IMR-90 (cell line): ENCODE measurements around the gene FAM76A. TPM values are rescaled to one million over a fixed set of nuclear protein-coding genes. Genes with fewer than 3 reads are reported as not detected.

Source experiments
- ATAC-seq: fragments of 200-7000 bp; cut with Tn5 transposase; 2 replicates; pipeline ENCODE4 v1.9.1; 2020; ENCODE audit warnings: low read depth, mild to moderate bottlenecking, moderate library complexity
- BruUV-seq: library from RNA; stranded (reverse); fragments of 400-500 nt; replicated peaks from 2 replicates; lab custom pipeline; 2021; lab: Mats Ljungman, UMichigan
- CTCF ChIA-PET: fragments of 300-600 bp; formaldehyde crosslinking; extraction: SDS; loops from one replicate; lab custom pipeline; 2021; ENCODE audit warnings: antibody characterized with exemption; lab: Yijun Ruan, JAX
- POLR2A ChIA-PET: fragments of 300-600 bp; sonication (Branson Sonifier 250); formaldehyde crosslinking; loops from one replicate; lab custom pipeline; 2022; ENCODE audit warnings: antibody characterized with exemption; ENCODE audit not compliant: unreplicated experiment; lab: Charles Lee
- DNase-seq: peaks from one replicate; pipeline ENCODE4 v3.0.0; 2013
- H2AFZ ChIP-seq: replicated peaks from 2 replicates; pipeline ENCODE3; 2013; ENCODE audit warnings: low read length, mild to moderate bottlenecking; ENCODE audit not compliant: poor library complexity
- H2AK5ac ChIP-seq: 2 replicates; pipeline ENCODE4 v1.6.1; 2013; ENCODE audit warnings: low read depth, low read length, inconsistent platforms
- H2AK9ac ChIP-seq: replicated peaks from 2 replicates; pipeline ENCODE3; 2013; ENCODE audit warnings: mild to moderate bottlenecking, low read depth, low read length, moderate library complexity; ENCODE audit not compliant: poor library complexity
- H2BK120ac ChIP-seq: 2 replicates; pipeline ENCODE4 v1.6.1; 2013; ENCODE audit warnings: low read depth, low read length, inconsistent platforms
- H2BK15ac ChIP-seq: 3 replicates; pipeline ENCODE4 v1.6.1; 2013; ENCODE audit warnings: low read depth, low read length, inconsistent platforms
- H2BK20ac ChIP-seq: 2 replicates; pipeline ENCODE4 v1.6.1; 2013; ENCODE audit warnings: low read depth, mild to moderate bottlenecking, inconsistent platforms, low read length, moderate library complexity
- H2BK5ac ChIP-seq: 2 replicates; pipeline ENCODE4 v1.6.1; 2013; ENCODE audit warnings: mild to moderate bottlenecking, low read depth, low read length, inconsistent platforms; ENCODE audit not compliant: poor library complexity, severe bottlenecking
- H3K14ac ChIP-seq: replicated peaks from 2 replicates; pipeline ENCODE4 v1.6.1; 2013; ENCODE audit warnings: low read depth, low read length, inconsistent platforms
- H3K18ac ChIP-seq: 2 replicates; pipeline ENCODE4 v1.6.1; 2013; ENCODE audit warnings: low read depth, low read length, control low read depth
- H3K23ac ChIP-seq: 2 replicates; pipeline ENCODE4 v1.6.1; 2013; ENCODE audit warnings: low read depth, low read length, inconsistent platforms
- H3K27ac ChIP-seq: 2 replicates; pipeline ENCODE4 v1.5.1; 2013; ENCODE audit warnings: mild to moderate bottlenecking, control low read depth, low read length; ENCODE audit not compliant: insufficient read depth
- H3K27me3 ChIP-seq: 2 replicates; pipeline ENCODE4 v1.6.1; 2013; ENCODE audit warnings: low read length; ENCODE audit not compliant: control insufficient read depth, insufficient read depth
- H3K36me3 ChIP-seq: 2 replicates; pipeline ENCODE4 v1.6.1; 2013; ENCODE audit warnings: low read length, mixed read lengths; ENCODE audit not compliant: control insufficient read depth, insufficient read depth
- H3K4ac ChIP-seq: 2 replicates; pipeline ENCODE4 v1.6.1; 2013; ENCODE audit warnings: low read depth, low read length, inconsistent platforms
- H3K4me1 ChIP-seq: 2 replicates; pipeline ENCODE4 v1.6.1; 2013; ENCODE audit warnings: low read length, mixed read lengths; ENCODE audit not compliant: control insufficient read depth, insufficient read depth
- H3K4me2 ChIP-seq: 2 replicates; pipeline ENCODE4 v1.6.1; 2013; ENCODE audit warnings: low read depth, mild to moderate bottlenecking, control low read depth, low read length, moderate library complexity
- H3K4me3 ChIP-seq: 2 replicates; pipeline ENCODE4 v1.5.1; 2013; ENCODE audit warnings: low read depth, mild to moderate bottlenecking, control low read depth, low read length, moderate library complexity; ENCODE audit not compliant: insufficient read depth
- H3K56ac ChIP-seq: 2 replicates; pipeline ENCODE4 v1.6.1; 2013; ENCODE audit warnings: low read length, inconsistent platforms; ENCODE audit not compliant: insufficient read depth; ENCODE audit errors: extremely low read depth
- H3K79me1 ChIP-seq, 2 experiments: 2 replicates each; pipeline ENCODE4 v1.6.1; 2013; ENCODE audit warnings: low read length in 2 of 2, inconsistent platforms in 1 of 2, low read depth in 1 of 2
- H3K9ac ChIP-seq: 2 replicates; pipeline ENCODE4 v1.6.1; 2013; ENCODE audit warnings: low read depth, low read length, control low read depth
- H3K9me1 ChIP-seq: 2 replicates; pipeline ENCODE4 v1.6.1; 2013; ENCODE audit warnings: low read length, inconsistent platforms; ENCODE audit not compliant: insufficient read depth
- H3K9me3 ChIP-seq: 2 replicates; pipeline ENCODE4 v1.6.1; 2013; ENCODE audit warnings: low read length; ENCODE audit not compliant: control insufficient read depth, insufficient read depth
- H4K20me1 ChIP-seq: 2 replicates; pipeline ENCODE4 v1.6.1; 2013; ENCODE audit warnings: low read length, inconsistent platforms; ENCODE audit not compliant: insufficient read depth
- H4K5ac ChIP-seq: 2 replicates; pipeline ENCODE4 v1.6.1; 2013; ENCODE audit warnings: mild to moderate bottlenecking, low read depth, low read length, control low read depth
- H4K8ac ChIP-seq, 2 experiments: 2 replicates each; pipeline ENCODE4 v1.6.1; 2013; ENCODE audit warnings: low read depth in 2 of 2, low read length in 2 of 2, control low read depth in 1 of 2, inconsistent platforms in 1 of 2
- H4K91ac ChIP-seq: 2 replicates; pipeline ENCODE4 v1.6.1; 2013; ENCODE audit warnings: low read depth, low read length, inconsistent platforms; ENCODE audit not compliant: insufficient read depth
- BHLHE40 ChIP-seq: fragments of 150-350 bp; IDR thresholded peaks from 2 replicates; pipeline ENCODE4 v1.6.1; 2016; ENCODE audit warnings: mild to moderate bottlenecking, low read depth, low read length
- CEBPB ChIP-seq: IDR thresholded peaks from 2 replicates; pipeline ENCODE4 v1.6.1; 2012; ENCODE audit warnings: low read depth, low read length, improper control_type of control experiment
- FOS ChIP-seq: fragments of 150-350 bp; IDR thresholded peaks from 2 replicates; pipeline ENCODE4 v1.6.1; 2016; ENCODE audit warnings: low read depth, low read length
- MAZ ChIP-seq: IDR thresholded peaks from 2 replicates; pipeline ENCODE4 v1.6.1; 2012; ENCODE audit warnings: low read depth, mild to moderate bottlenecking, low read length, improper control_type of control experiment, moderate library complexity, borderline replicate concordance
- POLR2A ChIP-seq: IDR thresholded peaks from 2 replicates; pipeline ENCODE4 v1.6.1; 2012; ENCODE audit warnings: mild to moderate bottlenecking, low read depth, low read length
- USF2 ChIP-seq: fragments of 150-350 bp; IDR thresholded peaks from 2 replicates; pipeline ENCODE4 v1.6.1; 2017; ENCODE audit warnings: mild to moderate bottlenecking, antibody characterized with exemption, low read length, low read depth
- WGBS, 2 experiments: methylation state at CpG; one replicate each; pipeline versions ENCODE4 v1.1.5 to v1.1.7; 2013; ENCODE audit warnings: missing lambda C conversion rate in 2 of 2; ENCODE audit not compliant: insufficient read length in 1 of 2; ENCODE audit errors: extremely low coverage in 2 of 2; 5-methylcytosine and 5-hydroxymethylcytosine counted together
- dilution Hi-C: fragments of 300-500 bp; cut with HindIII; formaldehyde crosslinking; loops from one replicate; pipeline ENCODE4 v1.14.3; 2018; ENCODE audit warnings: low sequenced_read_pairs; ENCODE audit not compliant: unreplicated experiment
- in situ Hi-C: fragments of 300-500 bp; cut with MboI; formaldehyde crosslinking; loops from 3 replicates; pipeline ENCODE4 v1.14.3; 2019; ENCODE audit warnings: low sequenced_read_pairs, inconsistent platforms, mixed read lengths
- intact Hi-C: fragments of 100-400 bp; cut with micrococcal nuclease; formaldehyde crosslinking; loops from 2 replicates; pipeline ENCODE4 v1.10.0; 2022
- polyA plus RNA-seq, 3 experiments: library from polyadenylated mRNA; depleted of rRNA; stranded (reverse); fragments of >200 nt; gene quantifications; 2 replicates each; pipeline ENCODE4 v1.2.3, GENCODE V29; 2012; ENCODE audit warnings: low replicate concordance in 1 of 3
- total RNA-seq: library from RNA; depleted of rRNA; stranded (reverse); fragments of >200 nt; gene quantifications from 2 replicates; pipeline ENCODE4 v1.2.3, GENCODE V29; 2012

FAM76A gene
- total and polyA plus RNA-seq, 2 of the 4 experiments (the other 2 are of a cell fraction): 2.3 to 10.0 TPM

GRCh38 chr1:27745466-27745865 lies 19.7 kb downstream of the FAM76A start:
- Histone ChIP-seq H3K9me3 (no peaks in the 10 kb centered on the region), H2BK120ac (no peak overlapping the region), H2BK5ac (no peak overlapping the region), H2BK15ac (no peak overlapping the region), H3K27me3 (no peaks in the 10 kb centered on the region), H3K4me3 (no peak overlapping the region), H3K36me3 (peaks cover 18% of the 10 kb centered on the region), H3K56ac (no peak overlapping the region), H3K4ac (no peak overlapping the region), H3K79me1 (no peaks in the 10 kb centered on the region), H3K23ac (no peak overlapping the region), H2AFZ (no peak overlapping the region), H3K4me2 (no peak overlapping the region), H4K8ac (no peak overlapping the region), H3K18ac (no peak overlapping the region), H3K9ac (no peak overlapping the region), H2AK9ac (no peak overlapping the region), H3K27ac (no peak overlapping the region), H3K4me1 (peaks cover 3% of the 10 kb centered on the region; the same call in 1 of the 2 replicates), H2AK5ac (no peak overlapping the region), H3K9me1 (no peaks in the 10 kb centered on the region), H2BK20ac (no peak overlapping the region), H4K20me1 (no peaks in the 10 kb centered on the region), H3K14ac (no peak overlapping the region), H4K91ac (no peak overlapping the region), H4K5ac (no peak overlapping the region)
- WGBS, 2 experiments: 83% methylated on average over 2 of the region's 4 CpGs; no CpG with 5 or more reads in 1 of the 2 experiments
- TF ChIP-seq USF2 (no peak), POLR2A (no peak), MAZ (no peak), BHLHE40 (no peak), CEBPB (no peak), FOS (no peak)
- CTCF ChIA-PET: interaction anchor here (0.6 kb wide), 1 partner anchor 432 kb away, joined by 3 read pairs; no protein-coding TSS in a partner anchor
- ATAC-seq: no peak
- no TSS peak for BruUV-seq
- dilution Hi-C loops (no loop called here), intact Hi-C loops (no loop called here), in situ Hi-C loops (no loop called here)
- POLR2A ChIA-PET: no interaction called here
- no peak for DNase-seq
